K562 (cell line): ENCODE results near the gene ZNF180. TPM values are rescaled to one million over a fixed set of nuclear protein-coding genes. Genes with fewer than 3 reads are reported as not detected.

ENCODE experiments used
- ARID4B ChIP-seq: sonication (generic); formaldehyde crosslinking; IDR thresholded peaks from 2 replicates; pipeline ENCODE4 v1.8.0; 2022; ENCODE audit warnings: mild to moderate bottlenecking, missing genetic modification reagents
- JUN ChIP-seq, 2 experiments: sonication (generic) in 1 of 2; formaldehyde crosslinking in 1 of 2; IDR thresholded peaks; 2 replicates each; pipeline versions ENCODE4 v1.6.1 to v1.8.0; 2012 to 2022; ENCODE audit warnings: borderline replicate concordance in 2 of 2, mild to moderate bottlenecking in 2 of 2, improper control_type of control experiment in 1 of 2, low read depth in 1 of 2, low read length in 1 of 2, missing genetic modification reagents in 1 of 2
- PRDM10 ChIP-seq: fragments of 450-650 bp; IDR thresholded peaks from 2 replicates; pipeline ENCODE4 v1.6.1; 2018; ENCODE audit not compliant: partially characterized antibody
- PYGO2 ChIP-seq: fragments of 450-650 bp; IDR thresholded peaks from 2 replicates; pipeline ENCODE4 v1.6.1; 2016; ENCODE audit warnings: mild to moderate bottlenecking, missing genetic modification characterization, moderate library complexity, missing compliant biosample characterization
- XRCC3 ChIP-seq: fragments of 450-650 bp; IDR thresholded peaks from 2 replicates; pipeline ENCODE4 v1.6.1; 2017; ENCODE audit warnings: mild to moderate bottlenecking, moderate library complexity
- ZBTB40 ChIP-seq, 2 experiments: fragments of 450-650 bp in 1 of 2; sonication (generic) in 1 of 2; formaldehyde crosslinking in 1 of 2; IDR thresholded peaks; 2 replicates each; pipeline versions ENCODE4 v1.7.1 to v1.9.0; 2016 to 2022; ENCODE audit warnings: inconsistent platforms in 1 of 2, mild to moderate bottlenecking in 1 of 2, missing genetic modification reagents in 1 of 2
- polyA plus RNA-seq, 8 experiments: library from polyadenylated mRNA; depleted of rRNA in 4 of 8; stranded (reverse) in 5 of 8; unstranded in 3 of 8; fragments of >200 nt; fragmentation: Nextera tagmentation in 2 of 8; fragmentation: Illumina TruSeq in 1 of 8; extraction: Ambion mirVana in 2 of 8; extraction: Trizol in 1 of 8; gene quantifications; 2 replicates each; pipeline versions ENCODE4 v1.2.1 to v1.2.3, GENCODE V29; 2011 to 2014; ENCODE audit warnings: inconsistent platforms in 1 of 8, missing spikeins in 1 of 8
- total RNA-seq, 7 experiments: library from RNA; depleted of rRNA in 6 of 7; stranded (reverse); fragments of >200 nt in 6 of 7; fragmentation: Illumina TruSeq in 2 of 7; extraction: Trizol in 2 of 7; gene quantifications; 2 replicates each; pipeline versions ENCODE4 v1.2.1 to v1.2.3, GENCODE V29; 2011 to 2021; ENCODE audit warnings: low replicate concordance in 1 of 7

The ZNF180 gene
- total and polyA plus RNA-seq, 9 of the 15 experiments (the other 6 are each of a cell fraction or from before 2014, with no cell fraction given): 1.8 to 8.7 (median 5.9) TPM

- TF ChIP-seq ZBTB40 (IDR thresholded peaks at IDR 0.05): peak; percentile 95
- TF ChIP-seq ZBTB40 (CRISPR knock-in tag; IDR thresholded peaks at IDR 0.05): no peak
- no peak for TF ChIP-seq XRCC3
- no peak for TF ChIP-seq PYGO2 (tag)
- TF ChIP-seq ARID4B: peak; percentile 96
- TF ChIP-seq JUN (IDR thresholded peaks at IDR 0.05; ENCODE audit: borderline replicate concordance, low read depth, low read length): peak; percentile 51; the same call in 1 of the 2 replicates
- peak; percentile 75; the same call in 1 of the 2 replicates for TF ChIP-seq JUN (CRISPR knock-in tag; IDR thresholded peaks at IDR 0.05; ENCODE audit: borderline replicate concordance)
- peak; percentile 61 for TF ChIP-seq PRDM10
Observed at GRCh38 chr19:44499962-44500949, at the start of gene ZNF180 (continued).
